WERI-Rb-1 (cell line): ENCODE results near the gene NINJ2.

Source experiments
- DNase-seq: peaks from one replicate; pipeline ENCODE4 v3.0.0-alpha.2; 2020
- H3K27ac ChIP-seq: fragments of 250-450 bp; sonication (Bioruptor Pico); 2 replicates; pipeline ENCODE4 v1.5.1; 2020; ENCODE audit warnings: mild to moderate bottlenecking, moderate library complexity
- H3K27me3 ChIP-seq: fragments of 250-450 bp; sonication (Bioruptor Pico); 2 replicates; pipeline ENCODE4 v1.5.1; 2021; ENCODE audit warnings: mild to moderate bottlenecking, low read depth, moderate library complexity; ENCODE audit not compliant: insufficient read depth, severe bottlenecking
- H3K36me3 ChIP-seq: fragments of 250-450 bp; sonication (Bioruptor Pico); 2 replicates; pipeline ENCODE4 v1.5.1; 2020; ENCODE audit warnings: mild to moderate bottlenecking, moderate library complexity
- H3K4me3 ChIP-seq: 2 replicates; pipeline ENCODE4 v1.5.1; 2011; ENCODE audit warnings: low read depth, mild to moderate bottlenecking, control low read depth, low read length
- H3K9me3 ChIP-seq: fragments of 250-450 bp; sonication (Bioruptor Pico); 2 replicates; pipeline ENCODE4 v1.5.1; 2021; ENCODE audit warnings: mild to moderate bottlenecking, moderate library complexity; ENCODE audit not compliant: severe bottlenecking
- TF ChIP-seq, protein P1 (sequence below): IDR thresholded peaks from 2 replicates; pipeline ENCODE4 v1.5.1; 2011; ENCODE audit warnings: low read depth, mild to moderate bottlenecking, control low read depth, inconsistent platforms, low read length

NINJ2 gene

DNA sequence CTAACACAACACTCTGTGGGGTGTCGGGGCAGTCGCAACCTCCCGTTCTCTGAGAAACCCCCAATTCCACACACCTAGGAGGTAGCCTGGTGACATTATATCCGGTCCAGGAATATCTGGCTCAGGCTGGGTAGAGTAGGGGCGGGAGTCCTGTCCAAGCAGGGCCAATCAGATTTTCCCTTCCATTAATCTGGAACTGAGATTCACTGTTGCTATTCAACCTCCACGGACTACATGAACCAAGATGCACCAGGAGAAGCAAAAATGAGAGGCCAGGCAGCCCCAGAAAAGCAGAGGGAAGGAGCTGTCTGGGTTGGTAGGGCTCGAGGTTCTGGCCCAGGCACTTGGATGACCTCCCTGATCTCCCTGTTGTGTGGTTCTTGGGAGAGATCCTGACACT is 51.0 kb downstream of the NINJ2 start:
- no peak overlapping the region for H3K27ac ChIP-seq
- DNase-seq = no peak
- no peaks in the 10 kb centered on the region for H3K36me3 ChIP-seq
- no peaks in the 10 kb centered on the region for H3K27me3 ChIP-seq
- H3K4me3 ChIP-seq = no peak overlapping the region
- no peaks in the 10 kb centered on the region for H3K9me3 ChIP-seq
- TF ChIP-seq, protein P1, sequence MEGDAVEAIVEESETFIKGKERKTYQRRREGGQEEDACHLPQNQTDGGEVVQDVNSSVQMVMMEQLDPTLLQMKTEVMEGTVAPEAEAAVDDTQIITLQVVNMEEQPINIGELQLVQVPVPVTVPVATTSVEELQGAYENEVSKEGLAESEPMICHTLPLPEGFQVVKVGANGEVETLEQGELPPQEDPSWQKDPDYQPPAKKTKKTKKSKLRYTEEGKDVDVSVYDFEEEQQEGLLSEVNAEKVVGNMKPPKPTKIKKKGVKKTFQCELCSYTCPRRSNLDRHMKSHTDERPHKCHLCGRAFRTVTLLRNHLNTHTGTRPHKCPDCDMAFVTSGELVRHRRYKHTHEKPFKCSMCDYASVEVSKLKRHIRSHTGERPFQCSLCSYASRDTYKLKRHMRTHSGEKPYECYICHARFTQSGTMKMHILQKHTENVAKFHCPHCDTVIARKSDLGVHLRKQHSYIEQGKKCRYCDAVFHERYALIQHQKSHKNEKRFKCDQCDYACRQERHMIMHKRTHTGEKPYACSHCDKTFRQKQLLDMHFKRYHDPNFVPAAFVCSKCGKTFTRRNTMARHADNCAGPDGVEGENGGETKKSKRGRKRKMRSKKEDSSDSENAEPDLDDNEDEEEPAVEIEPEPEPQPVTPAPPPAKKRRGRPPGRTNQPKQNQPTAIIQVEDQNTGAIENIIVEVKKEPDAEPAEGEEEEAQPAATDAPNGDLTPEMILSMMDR = no peak

GRCh38 chr12:611721-612120 is 51.5 kb downstream of the NINJ2 start:
- DNase-seq = no peak
- H3K4me3 ChIP-seq = no peak overlapping the region
- H3K27me3 ChIP-seq = no peaks in the 10 kb centered on the region
- no peaks in the 10 kb centered on the region for H3K36me3 ChIP-seq
- H3K27ac ChIP-seq = no peak overlapping the region
- TF ChIP-seq, protein P1 = no peak
- H3K9me3 ChIP-seq = no peaks in the 10 kb centered on the region

DNA sequence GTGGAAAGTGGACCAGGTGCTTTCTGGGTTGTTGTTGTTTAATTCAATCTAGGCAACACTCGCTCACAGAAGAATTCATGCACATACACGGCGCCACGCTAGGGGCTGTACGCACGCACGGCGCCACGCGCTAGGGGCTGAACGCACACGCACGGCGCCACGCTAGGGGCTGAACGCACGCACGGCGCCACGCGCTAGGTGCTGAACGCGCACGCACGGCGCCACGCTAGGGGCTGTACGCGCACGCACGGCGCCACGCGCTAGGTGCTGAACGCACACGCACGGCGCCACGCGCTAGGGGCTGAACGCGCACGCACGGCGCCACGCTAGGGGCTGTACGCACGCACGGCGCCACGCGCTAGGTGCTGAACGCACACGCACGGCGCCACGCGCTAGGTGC is 54.3 kb downstream of the NINJ2 start:
- Histone ChIP-seq H3K27me3 (no peaks in the 10 kb centered on the region), H3K4me3 (no peak overlapping the region), H3K9me3 (no peaks in the 10 kb centered on the region), H3K36me3 (no peaks in the 10 kb centered on the region), H3K27ac (no peak overlapping the region)
- TF ChIP-seq, protein P1 = no peak
- no peak for DNase-seq

DNA sequence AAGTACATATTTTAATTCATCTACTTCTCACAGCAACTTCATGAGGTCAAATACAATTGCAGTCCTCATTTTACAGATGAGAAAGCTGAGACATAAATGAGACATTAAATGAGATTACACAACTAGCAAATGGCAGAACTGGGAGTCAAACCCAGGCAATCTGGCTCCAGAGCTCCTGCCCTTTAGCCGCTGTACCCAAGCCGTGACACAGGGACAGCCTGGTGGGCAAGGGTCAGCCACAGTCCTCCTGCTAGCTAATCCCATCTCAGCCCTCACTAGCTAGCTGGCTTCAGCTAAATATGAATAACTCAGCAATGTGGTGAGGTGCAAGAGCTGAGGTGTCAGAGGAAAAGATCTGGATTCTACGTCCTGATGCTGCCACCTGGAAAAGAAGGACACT is 54.8 kb downstream of the NINJ2 start:
- DNase-seq = no peak
- Histone ChIP-seq H3K4me3 (no peak overlapping the region), H3K27me3 (no peaks in the 10 kb centered on the region), H3K9me3 (no peaks in the 10 kb centered on the region), H3K27ac (no peak overlapping the region), H3K36me3 (no peaks in the 10 kb centered on the region)
- TF ChIP-seq, protein P1 = no peak

DNA sequence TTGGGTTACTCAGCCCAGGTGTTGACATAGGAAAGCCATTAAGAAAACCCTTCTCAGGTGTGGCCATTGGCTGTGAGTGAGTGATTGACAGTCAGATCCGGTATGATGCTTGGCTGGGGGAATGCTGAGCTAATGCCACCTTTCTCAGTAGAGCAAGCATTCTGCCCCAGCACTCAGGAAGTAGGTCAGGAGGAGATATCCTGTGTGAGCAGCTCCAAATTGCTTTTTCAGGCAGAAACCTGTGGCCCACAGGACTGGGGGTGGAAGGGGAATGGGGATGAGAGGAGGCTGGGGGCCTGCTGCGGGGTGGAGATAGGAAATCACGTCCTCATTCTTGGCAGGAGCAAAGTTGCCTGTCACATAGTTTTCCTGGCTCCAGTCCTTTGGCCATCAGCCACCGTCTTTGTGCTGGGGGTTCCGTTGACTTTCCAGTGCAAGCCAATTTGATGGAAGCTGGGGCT is 55.7 kb downstream of the NINJ2 start:
- no peak overlapping the region for H3K4me3 ChIP-seq
- no peak for DNase-seq
- TF ChIP-seq, protein P1 = no peak
- H3K27me3 ChIP-seq = no peaks in the 10 kb centered on the region
- no peaks in the 10 kb centered on the region for H3K36me3 ChIP-seq
- H3K9me3 ChIP-seq = no peaks in the 10 kb centered on the region
- H3K27ac ChIP-seq = no peak overlapping the region

GRCh38 chr12:604956-605355 is 58.3 kb downstream of the NINJ2 start:
- Histone ChIP-seq H3K9me3 (no peaks in the 10 kb centered on the region), H3K36me3 (no peaks in the 10 kb centered on the region), H3K4me3 (no peak overlapping the region), H3K27ac (no peak overlapping the region), H3K27me3 (no peaks in the 10 kb centered on the region)
- TF ChIP-seq, protein P1 = no peak
- DNase-seq = no peak
